HG03095 (cell line): ENCODE data around the gene CNOT6L.
A peak's percentile ranks its signal among the peaks of the same experiment; 100 is the strongest.

Experiments
- ATAC-seq: cut with Tn5 transposase; IDR thresholded peaks from one replicate; pipeline ENCODE4 v1.9.1; 2021; ENCODE audit warnings: moderate library complexity; ENCODE audit not compliant: unreplicated experiment

CNOT6L gene

GRCh38 chr4:77820649-77821561 is 1.7 kb upstream of the CNOT6L start:
- ATAC-seq: no peak

GRCh38 chr4:77819843-77820648 is 878 bp upstream of the CNOT6L start:
- peak; percentile 79 for ATAC-seq

- ATAC-seq: peak; percentile 14
Measured at GRCh38 chr4:77819404-77819842, 255 bp upstream of the CNOT6L start.

GRCh38 chr4:77818073-77818601 is 1.0 kb downstream of the CNOT6L start:
- peak; percentile 24 for ATAC-seq

- ATAC-seq: peak; percentile 0
Measured at GRCh38 chr4:77817304-77818072, 1.7 kb downstream of the CNOT6L start.

GRCh38 chr4:77816546-77816945 is 2.6 kb downstream of the CNOT6L start:
- no peak for ATAC-seq

- ATAC-seq: no peak
Measured at GRCh38 chr4:77815636-77816035, 3.5 kb downstream of the CNOT6L start.

GRCh38 chr4:77805840-77806239 is 13.3 kb downstream of the CNOT6L start:
- no peak for ATAC-seq

- no peak for ATAC-seq
Measured at GRCh38 chr4:77804471-77804870, 14.7 kb downstream of the CNOT6L start.

- ATAC-seq: no peak
Measured at GRCh38 chr4:77802402-77802801, 16.8 kb downstream of the CNOT6L start.

GRCh38 chr4:77801260-77801608 is 17.9 kb downstream of the CNOT6L start:
- no peak for ATAC-seq

GRCh38 chr4:77800483-77801259 is 18.5 kb downstream of the CNOT6L start:
- no peak for ATAC-seq

- ATAC-seq: no peak
Measured at GRCh38 chr4:77800077-77800476, 19.1 kb downstream of the CNOT6L start.

- no peak for ATAC-seq
Measured at GRCh38 chr4:77798385-77798784, 20.8 kb downstream of the CNOT6L start.

GRCh38 chr4:77797239-77797638 is 21.9 kb downstream of the CNOT6L start:
- no peak for ATAC-seq

- no peak for ATAC-seq
Measured at GRCh38 chr4:77795326-77795725, 23.8 kb downstream of the CNOT6L start.

GRCh38 chr4:77790146-77790545 is 29.0 kb downstream of the CNOT6L start:
- no peak for ATAC-seq

- ATAC-seq: no peak
Measured at GRCh38 chr4:77788990-77789389, 30.2 kb downstream of the CNOT6L start.

- ATAC-seq: no peak
Measured at GRCh38 chr4:77787969-77788368, 31.2 kb downstream of the CNOT6L start.

GRCh38 chr4:77785669-77786068 is 33.5 kb downstream of the CNOT6L start:
- ATAC-seq: no peak
